Anterior cingulate cortex (tissue), 58 donors: Measurements from ENCODE around the gene SEBOX.

Source experiments
- DNase-seq, 58 donors: peaks; one replicate each; lab custom pipeline; 2025; lab: John Stamatoyannopoulos, UW

Gene SEBOX, protein sequence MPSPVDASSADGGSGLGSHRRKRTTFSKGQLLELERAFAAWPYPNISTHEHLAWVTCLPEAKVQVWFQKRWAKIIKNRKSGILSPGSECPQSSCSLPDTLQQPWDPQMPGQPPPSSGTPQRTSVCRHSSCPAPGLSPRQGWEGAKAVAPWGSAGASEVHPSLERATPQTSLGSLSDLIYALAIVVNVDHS

DNA sequence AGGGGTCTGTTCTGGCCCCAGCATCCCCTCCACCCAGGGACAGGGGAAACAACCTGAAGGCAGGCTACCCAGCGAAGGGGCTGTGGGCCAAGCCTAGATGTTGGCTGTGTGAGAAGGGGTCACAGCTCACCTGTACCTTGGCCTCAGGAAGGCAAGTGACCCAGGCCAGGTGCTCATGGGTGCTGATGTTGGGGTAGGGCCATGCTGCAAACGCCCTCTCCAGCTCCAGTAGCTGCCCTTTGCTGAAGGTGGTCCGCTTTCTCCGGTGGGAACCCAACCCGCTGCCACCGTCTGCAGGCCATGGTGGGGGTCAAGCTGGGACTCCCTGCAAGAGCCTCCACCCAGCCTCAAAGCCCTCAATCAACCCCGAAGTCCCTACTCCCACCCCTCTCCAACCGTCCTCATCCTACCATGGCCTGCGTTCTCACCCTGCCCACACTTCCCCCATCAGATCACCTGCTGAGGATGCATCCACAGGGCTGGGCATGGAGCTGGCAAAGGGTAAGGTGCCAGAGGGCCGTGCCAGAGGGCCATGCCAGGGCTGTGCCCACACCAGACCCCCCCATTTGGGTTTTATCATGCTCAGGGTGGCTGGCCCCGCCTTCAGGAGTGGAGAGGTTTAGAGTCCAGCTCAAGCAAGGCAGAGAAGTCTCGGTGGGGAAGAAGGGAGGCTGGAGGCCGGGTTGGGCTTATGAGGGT is at the start of gene SEBOX:
SEBOX (minus strand) TSS at position 535 of the 699 bp plus-strand sequence; CDS start at position 487, 48 bp downstream.
- DNase-seq = no peak

DNA sequence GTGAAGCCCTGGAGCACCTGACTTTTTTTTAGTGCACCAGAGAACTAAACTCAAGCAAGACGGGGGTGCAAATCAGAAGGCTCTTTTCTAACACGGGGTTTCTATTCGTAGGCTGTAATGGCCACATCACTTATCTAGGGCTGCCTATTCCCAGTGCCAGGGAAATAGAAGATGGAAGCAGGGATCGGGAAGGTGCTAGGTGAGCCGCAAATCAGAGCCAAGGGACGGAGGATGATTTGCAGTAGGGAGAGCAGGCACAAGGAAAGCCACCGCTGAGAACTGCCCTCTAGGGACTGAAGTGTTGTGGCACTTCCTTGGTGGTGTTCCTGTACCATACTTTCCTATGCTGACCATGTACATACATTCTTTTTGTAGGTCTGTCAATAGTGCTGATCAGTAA is 48.8 kb upstream of the SEBOX start:
- DNase-seq = no peak

DNA sequence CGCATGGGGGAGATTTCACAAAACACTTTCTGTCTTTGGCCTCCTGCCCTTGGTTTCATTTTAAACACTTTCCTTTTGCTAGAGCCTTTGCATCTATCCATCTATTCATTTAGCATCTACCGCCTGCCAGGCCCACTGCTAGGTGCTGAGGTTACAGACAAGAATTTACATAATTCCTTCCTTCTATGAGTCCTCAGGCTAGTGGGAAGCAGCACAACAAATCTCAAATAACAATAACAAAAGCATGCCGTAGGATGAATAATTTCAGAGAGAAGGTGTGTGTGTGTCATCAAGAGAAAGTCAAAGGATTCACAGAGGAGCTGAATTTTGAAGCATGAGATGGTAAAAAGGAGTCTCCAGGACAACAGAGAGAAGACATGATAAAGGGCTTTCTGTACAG is 47.1 kb upstream of the SEBOX start:
- no peak for DNase-seq

DNA sequence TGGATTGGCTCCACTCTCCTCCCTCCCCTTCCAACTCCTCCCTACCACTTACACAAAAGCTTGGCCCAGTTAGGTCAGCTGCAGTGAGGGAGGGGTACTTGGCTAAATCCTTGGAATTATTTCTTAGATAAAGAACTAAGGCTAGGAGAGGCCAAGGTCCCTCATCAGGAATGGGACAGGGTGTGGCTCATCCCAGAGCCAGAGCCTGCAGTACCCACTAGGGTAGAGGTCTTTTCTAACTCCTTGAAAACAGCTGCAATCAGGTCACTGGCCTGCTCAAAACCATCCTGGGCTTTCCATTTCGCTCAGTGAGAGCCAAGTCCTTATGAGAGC is 42.9 kb upstream of the SEBOX start:
- DNase-seq = no peak

DNA sequence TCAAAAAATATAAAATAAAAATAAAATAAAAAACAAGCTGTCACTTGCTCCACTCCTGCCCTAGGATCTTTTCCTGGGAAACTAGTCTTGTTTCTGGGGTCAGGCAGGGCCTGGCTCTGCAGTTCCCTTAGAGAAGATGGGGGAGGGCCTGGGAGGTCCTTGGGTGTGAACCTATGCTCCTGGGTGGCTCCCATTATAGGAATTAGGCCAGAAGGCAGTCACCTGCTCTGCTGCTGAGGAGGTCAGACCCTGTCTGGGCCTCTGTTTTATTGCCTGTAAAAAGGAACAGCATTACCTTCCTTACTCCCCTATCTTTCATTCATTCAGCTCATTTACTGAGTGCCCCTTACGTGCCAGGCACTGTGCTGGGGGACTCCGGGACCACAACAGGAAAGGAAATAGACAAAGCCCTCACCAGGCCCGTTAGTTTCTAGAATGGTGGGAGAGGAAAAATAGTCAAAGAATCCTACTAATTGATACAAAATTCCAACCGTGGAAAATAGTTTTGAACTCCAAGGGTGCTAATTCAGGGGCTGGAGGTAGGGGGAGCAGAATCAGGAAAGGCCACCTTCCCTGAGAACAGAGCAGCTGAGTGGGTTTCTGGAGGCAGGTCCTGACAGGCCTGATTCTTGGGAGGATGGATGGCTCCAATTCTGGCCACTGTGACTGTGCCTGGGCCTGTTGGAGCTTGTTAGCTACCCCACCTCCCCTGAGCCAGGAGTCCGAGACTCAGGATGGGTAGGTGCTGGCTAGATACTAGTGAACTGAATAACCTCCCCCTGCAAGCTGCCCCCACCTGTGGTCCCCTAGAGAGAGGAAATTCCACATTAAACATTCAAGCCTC is 42.4 kb upstream of the SEBOX start:
- DNase-seq = no peak

DNA sequence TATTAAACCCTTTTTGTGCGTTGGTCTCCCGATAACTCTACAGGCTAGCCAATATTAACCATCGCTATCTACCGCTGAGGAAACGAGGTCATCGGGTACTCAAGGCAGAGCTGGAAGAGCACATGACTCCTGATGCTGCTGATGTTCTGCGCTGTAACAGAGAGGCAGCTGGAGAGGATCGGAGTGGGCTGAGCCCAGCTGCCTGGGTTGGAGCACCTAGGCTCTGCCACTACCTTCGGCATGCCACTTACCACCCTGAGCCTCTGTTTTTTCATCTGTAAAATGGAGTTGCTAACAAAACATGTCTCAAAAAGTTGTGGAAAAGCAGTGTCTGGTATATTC is 41.4 kb upstream of the SEBOX start:
- DNase-seq = peak in 1 of 58 donors; percentile 55

DNA sequence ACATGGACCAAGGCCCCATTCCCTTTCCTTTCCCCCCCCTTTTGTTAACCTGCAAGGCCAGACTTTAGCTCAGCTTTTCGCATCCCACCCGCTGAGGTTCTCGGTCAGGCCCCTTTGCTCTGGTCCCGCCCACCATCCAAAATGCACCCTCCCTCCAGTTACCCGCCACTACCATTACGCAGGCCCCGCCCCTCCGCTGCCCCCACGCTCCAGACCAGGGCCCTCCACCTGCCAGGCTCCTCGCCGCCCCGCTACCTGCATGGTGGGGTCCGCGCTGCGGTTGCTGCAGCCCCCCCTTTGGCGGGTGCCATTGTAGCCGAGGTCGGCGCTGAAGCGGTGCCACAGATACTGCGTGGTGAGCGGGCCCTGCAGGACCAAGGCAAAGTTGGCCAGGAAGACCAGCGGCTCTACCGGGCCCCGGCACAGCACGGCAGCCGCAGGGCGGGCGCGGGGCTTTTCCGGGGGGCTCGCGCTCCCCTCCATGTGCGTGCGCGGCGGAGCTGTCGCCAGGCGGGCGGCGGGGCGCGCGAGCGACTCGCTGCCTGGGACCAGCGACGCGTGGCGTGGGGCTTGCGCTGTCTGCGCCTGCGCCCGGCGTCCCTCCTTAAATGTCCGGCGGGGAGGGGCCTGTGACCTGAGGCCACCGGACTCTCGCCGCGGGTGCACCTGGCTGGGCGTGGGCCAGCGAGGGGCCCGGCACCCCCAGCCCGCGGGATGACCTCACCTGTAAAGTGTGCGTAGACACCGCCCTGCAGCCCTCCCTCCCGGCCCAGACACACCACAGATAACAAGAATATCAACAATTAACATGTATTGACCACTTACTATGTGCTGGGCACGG is 40.9 kb upstream of the SEBOX start, which contains the start of gene SLC46A1:
SLC46A1 (minus strand) TSS at position 581 of the 841 bp plus-strand sequence; CDS start at position 483, 98 bp downstream.
- DNase-seq = peak in 51 of 58 donors; percentile 18 to 73 (median 55)

DNA sequence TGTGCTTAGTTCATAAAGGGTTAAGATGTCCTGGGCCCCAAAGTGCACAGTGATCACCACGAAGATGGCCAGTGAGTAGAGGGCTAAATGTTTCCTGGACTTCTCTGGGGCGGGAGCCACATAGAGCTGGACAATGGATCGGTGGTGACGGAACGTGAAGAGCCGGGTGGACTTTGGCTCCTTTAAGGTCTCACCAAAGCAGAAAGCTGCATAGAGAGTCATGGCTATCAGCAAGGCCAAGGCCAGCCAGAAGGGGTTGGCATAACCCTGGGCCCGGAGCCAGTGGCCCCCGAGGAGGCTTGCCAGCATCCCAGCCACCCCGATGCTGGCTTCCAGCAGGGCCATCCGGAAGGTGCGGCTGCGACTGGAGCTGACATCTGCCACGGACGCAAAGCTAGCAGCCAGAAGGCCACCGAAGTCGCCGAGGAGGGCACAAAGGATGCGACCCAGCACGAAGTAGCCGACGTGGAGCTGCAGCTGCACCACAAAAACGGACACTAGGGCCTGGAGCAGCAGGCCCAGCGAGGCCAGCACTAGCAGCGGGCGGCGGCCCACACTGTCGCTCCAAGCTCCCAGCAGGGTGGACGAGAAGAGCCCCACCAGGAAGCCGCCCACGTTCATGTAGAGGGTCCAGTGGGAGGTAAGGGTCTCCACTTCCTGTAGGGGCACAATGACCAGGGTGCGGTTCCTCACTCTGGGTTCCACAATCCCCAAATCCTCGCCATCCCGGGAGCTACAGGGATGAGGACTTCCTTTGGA is 40.0 kb upstream of the SEBOX start:
- peak in 11 of 58 donors; percentile 19 to 63 (median 32) for DNase-seq

DNA sequence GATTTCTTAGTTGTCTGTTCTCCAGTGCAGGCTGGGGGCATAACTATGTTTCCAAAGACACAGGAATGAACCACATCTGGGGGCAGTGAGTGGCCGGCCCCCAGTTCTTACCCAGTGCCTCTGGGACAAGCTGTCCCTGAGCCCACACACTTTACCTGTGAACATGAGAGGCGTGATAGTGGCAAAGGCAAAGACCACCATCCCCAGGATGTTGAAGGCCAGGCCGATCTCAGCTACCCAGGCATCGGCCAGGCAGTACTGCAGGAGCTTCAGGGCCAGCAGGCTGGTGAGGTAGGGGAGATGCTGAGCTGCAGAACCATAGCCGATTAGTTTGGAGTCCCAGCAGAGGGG is 39.4 kb upstream of the SEBOX start:
- no peak for DNase-seq

DNA sequence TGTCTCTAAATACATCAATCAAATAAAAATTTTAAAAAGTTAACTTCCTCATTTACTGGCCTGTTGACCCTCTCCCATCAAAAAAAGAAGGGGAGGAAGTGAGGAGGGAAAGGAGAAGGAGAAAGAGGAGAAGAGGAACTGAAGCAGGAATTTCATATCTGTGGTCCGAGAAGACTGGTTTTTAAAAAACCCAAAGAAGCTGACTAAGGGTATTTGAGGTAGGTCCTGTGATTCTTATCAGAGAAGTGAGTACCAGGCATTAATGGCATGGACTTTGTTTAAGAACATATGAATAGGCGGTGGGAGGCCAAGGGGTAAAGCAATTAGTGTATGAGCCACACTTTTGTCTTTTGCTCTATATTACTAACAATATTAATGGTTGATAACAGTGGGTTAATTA is 39.0 kb upstream of the SEBOX start:
- no peak for DNase-seq

DNA sequence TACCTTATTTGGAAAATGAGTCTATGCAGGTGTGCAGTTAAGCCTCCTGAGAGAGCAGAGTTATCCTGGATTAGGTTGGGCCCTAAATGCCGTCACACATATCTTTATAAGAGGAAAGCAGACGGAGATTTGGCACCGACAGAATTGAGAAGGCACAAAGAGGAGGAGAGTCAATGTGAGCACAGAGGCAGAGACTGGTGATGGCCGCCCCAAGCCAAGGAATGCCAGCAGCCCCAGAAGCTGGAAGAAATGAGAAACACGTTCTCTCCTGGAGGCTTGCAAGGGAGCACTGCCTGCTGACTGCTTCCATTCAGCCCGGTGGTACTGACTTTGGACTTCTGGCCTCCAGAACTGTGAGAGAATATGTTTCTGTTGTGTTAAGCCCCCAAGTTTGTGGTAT is 37.8 kb upstream of the SEBOX start:
- no peak for DNase-seq

DNA sequence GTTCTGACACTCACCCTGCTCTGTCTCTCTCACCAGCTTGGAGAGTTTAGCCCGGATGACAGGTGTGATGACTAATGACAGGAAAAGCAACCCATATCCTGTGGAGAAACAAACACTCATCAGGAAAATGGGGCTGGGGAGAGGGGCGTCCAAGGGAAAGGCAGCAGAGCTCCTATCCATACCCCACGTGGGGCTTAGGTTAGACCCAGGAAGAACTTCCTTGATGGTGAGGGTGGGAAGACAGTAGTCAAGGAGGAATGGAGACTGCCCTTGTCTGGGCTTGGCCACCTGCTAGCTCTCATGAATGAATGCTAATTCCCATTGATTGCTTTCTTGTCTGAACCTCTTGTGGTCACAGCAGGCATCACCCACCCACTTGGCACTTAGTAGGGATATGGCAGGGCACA is 37.2 kb upstream of the SEBOX start:
- DNase-seq = no peak

DNA sequence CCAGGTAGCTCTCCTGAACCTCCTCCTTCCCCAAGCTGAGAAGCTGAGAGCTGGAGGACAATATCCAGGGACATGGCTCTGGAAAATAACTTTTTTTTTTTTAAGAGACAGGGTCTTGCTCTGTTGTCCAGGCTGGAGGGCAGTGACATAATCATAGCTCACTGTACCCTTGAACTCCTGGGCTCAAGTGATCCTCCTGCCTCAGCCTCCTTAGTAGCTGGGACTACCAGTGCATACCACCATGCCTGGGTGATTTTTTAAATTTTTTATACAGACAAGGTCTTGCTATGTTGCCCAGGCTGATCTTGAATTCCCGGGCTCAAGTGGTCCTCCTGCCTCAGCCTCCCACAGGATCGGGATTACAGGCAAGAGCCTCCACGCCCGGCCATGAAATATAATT is 34.8 kb upstream of the SEBOX start:
- DNase-seq = no peak

DNA sequence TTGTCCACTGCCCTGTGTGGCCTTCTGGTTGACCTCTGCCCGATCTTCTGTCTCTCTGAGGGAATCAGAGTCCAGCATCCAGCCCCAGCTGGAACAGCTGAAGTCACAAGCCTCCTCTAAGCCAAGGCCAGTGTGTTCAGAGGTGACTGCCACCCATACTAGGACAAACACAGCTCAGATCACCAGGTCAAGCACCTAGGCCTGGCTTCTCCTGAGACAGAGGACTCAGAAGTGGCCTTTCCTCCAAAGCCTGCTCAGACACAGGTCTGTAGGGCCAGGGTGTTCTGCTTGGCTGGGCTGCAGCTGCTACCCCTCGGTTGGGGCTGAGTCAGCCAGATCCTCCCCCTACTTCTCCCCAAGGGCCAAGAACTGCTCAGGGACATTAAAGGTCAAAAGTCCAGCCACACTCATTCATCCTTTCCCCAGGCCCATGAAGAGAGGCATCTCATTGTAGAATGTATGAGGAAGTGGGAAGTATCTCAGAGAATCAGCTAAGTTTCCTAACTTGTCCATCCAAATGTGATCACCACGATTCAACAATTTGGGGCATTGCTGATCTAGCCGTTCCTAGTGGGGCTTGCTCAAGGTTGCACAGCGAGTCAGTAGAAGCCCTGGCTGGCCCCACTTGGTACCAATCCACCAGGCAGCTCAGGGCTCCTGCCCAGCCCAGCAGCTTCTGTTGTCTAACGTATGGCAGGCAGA is 33.4 kb upstream of the SEBOX start:
- peak in 1 of 58 donors; percentile 8 for DNase-seq

DNA sequence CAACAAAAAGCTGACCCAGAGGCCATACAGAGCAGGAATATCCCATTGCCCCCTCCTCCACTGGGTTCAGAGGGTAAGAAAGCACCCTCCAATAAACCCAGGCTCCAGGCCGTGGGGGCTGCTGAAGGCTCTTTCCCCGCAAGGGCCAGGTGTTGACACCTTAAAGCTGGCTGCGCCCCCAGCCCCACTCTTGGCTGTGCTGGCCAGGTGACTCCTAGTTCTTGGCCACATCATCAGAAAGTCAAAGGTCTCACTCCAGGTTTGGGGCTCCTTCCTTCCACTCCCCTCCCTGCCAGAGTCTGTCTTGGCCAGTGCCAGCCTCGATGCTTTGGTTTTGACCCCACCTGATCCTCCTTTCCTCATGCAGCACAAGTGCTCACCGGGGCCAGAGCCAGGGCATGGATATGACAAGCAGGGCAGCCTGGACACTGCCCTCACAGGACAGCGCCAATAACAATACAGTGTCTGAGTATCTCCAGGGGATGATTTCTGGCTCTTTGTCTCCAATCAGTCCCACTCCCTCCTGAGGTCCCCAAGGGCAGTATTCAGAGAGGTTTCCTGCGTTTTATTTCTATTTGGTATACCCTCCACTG is 32.8 kb upstream of the SEBOX start:
- DNase-seq = no peak

DNA sequence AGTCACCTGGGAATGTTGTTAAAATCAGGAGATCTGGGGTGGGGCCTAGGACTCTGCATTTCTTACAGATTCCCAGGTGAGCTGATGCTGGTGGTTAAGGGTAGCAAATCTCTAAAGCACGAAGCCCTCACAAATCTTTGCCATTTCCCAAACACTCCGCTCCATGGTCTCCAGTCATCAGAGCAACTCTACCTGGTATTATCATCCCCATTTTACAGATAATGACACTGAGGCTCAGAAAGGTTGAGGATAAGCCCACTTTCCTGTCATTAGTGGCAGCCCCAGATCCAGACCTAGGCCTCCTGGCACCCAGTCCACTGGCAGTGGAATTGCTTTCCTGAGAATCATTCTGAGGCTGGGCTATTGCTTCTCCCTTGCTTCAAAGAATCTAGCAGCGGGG is 32.3 kb upstream of the SEBOX start:
- no peak for DNase-seq

DNA sequence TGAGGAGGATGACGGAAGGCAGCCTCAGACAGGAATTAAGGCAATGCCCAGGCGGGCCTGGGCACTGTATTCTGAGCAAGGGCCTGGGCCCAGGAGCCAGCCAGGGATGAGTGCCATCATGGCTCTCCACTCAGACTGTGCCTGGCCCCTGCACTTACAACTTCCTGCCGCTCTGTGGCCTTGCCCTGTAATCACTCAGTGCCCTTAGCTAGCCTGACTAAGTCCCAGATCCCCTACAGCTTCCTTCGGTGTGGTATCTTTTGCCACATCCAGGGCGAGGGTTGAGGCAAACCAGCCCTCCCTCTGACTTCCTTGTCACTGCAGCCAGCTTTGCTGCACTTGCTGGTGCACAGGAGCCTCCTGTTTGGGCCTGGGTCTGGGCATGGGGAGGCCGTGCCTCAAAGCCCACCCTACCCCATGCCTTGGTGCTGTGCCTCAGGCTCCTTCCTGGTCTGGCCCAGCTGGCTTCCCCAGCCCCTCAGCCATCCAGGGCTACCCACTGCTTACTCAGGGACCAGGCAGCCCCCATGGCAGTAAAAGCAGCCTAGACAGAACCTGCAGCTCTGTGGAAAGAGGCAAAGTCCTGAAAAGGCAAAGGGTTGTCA is 31.7 kb upstream of the SEBOX start:
- no peak for DNase-seq

DNA sequence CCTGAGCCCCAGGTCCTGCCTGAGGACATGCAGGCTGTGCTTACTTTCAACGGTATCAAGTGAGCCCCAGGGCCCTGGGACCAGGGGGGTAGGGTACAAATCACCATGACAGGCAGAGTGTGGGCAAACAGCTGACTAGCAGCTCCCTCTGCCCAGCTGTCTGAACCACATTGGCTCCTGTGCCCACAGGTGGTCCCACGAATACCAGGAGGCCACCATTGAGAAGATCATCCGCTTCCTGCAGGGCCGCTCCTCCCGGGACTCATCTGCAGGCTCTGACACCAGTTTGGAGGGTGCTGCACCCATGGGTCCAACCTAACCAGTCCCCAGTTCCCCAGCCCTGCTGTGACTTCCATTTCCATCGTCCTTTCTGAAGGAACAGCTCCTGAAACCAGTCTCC is 31.0 kb upstream of the SEBOX start:
- DNase-seq = no peak

DNA sequence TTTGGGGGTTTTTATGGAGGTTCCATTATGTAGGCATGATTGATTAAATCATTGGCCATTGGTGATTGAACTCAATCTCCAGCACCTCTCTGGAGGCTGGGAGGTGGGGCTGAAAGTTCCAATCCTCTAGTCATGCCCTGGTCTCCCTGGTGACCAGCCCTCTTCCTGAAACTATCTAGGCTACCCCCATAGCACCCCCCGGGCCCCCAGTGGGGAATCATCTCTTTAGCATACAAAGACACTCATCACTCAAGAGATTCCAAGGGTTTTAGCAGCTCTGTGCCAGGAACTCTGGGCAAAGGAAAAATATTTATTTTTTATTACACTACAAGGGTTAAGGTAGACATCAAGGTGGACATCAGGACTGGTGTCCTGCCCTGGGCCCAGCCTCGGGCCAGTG is 30.4 kb upstream of the SEBOX start:
- DNase-seq = no peak
